HTR-8/SVneo (cell line): Measurements from ENCODE around the gene XYLT1.

Source experiments
- DNase-seq: peaks from one replicate; pipeline ENCODE4 v3.0.0; 2011; ENCODE audit warnings: low spot score, mixed read lengths; ENCODE audit not compliant: insufficient read length
- FAIRE-seq: peaks from 2 replicates; lab custom pipeline; 2011; peaks lifted over from hg19 to GRCh38; lab: Jason Lieb, UNC

The XYLT1 gene

DNA sequence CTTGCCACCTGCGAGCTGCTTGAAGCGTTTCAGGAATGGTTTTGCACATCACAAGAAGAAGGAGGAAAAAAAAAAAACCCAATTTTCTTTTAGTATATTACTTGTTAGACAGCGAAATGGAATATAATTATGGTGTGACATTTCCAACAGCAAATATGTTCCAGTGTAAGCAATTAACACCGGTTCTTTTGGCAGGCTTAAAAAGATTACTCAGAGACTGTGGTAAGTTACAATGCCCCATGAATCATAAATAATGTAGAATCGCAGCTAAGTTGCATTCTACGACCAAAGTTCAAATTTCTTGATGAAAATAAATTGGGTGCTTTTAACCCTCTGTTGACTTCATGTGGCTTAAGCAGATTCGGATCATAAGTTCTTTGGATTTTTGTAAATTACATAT, 245.2 kb downstream of the XYLT1 start:
- FAIRE-seq (no peak), DNase-seq (no peak)

GRCh38 chr16:17224879-17225281, 245.9 kb downstream of the XYLT1 start:
- FAIRE-seq (no peak), DNase-seq (no peak)

DNA sequence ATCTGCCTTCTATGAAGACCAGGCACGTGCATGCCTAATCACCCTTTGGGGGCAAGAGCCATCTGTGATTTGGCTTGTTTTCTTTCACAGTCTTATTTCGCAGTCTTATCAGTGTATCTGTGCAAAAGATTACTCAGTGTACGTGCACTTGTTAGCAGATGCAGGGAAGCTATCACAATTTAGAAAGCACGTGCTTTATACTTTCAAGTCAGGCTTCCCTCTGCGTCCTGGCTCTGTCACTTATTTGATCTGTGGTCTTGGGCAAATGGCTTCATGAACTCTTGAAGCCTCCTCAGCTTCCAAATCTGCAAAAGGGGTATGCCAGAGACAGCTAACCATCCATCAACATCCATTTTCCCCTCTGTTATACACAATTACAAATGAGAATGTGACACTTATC, 246.4 kb downstream of the XYLT1 start:
- DNase-seq = no peak
- no peak for FAIRE-seq

DNA sequence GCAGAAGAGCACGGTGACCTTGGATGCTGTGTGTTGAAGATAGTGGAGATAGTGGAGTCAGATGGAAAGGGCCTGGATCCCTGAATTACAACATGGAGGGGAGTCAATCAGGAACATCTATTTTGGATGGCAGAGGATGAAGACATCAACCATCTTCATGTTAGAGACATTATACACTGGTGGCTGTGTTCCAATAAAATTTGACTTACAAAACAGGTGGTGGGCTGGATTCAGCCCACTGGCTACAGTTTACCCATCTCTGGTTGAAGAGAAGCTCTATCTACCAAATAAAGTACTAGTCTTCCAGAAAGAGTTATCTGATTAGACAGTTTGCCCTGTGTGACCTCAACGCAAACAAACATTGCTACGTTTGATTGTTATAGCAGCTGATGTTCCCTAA, 247.2 kb downstream of the XYLT1 start:
- DNase-seq = no peak
- FAIRE-seq = no peak

DNA sequence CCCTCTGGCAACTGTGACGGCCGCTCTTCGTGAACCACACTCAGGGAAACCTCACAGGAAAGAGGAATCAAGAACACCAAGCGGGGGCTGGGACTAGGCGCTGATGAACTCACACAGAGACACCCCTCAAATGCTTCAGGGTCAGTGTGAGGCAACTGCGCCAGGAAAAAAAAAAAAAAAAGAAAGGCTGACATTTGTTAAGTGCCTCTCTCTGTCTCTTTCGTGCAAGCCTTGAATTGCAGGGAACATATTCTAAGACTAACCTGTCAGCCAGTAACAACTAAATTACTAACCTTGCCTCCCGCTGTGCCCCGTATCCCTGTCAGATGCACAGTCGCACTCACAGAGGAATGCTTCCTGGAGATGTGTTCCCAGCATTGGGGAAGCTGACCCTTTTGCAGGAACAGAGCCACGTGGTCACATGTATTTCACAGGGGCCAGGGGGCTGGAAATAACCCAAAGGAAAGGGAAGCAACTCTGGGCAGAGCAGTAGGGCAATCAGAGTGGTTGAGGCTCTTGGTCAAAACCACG, 247.8 kb downstream of the XYLT1 start:
- no peak for FAIRE-seq
- no peak for DNase-seq

GRCh38 chr16:17219991-17220390, 250.8 kb downstream of the XYLT1 start:
- DNase-seq = no peak
- FAIRE-seq = no peak

GRCh38 chr16:17215936-17216335, 254.8 kb downstream of the XYLT1 start:
- DNase-seq (no peak), FAIRE-seq (no peak)

DNA sequence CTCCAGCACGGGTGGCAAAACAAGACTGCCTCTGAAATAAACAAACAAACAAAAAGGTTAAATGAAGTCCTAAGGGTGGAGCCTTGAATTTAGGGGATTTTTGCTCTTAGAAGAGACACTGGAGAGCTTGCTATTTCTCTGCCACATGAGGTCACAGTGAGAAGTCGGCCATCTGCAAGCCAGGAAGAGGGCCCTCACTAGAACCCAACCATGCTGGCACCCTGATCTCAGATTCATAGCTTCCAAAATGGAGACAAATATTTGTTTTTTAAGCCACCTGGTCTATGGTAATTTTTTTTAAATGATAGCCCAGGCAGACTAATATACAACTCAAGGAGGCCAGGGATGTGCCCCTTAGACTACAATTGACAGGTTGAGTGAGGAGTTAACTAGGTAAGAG, 255.5 kb downstream of the XYLT1 start:
- DNase-seq (no peak), FAIRE-seq (no peak)

GRCh38 chr16:17213974-17214373, 256.8 kb downstream of the XYLT1 start:
- no peak for DNase-seq
- no peak for FAIRE-seq

- DNase-seq (no peak), FAIRE-seq (no peak)
Measured at GRCh38 chr16:17213025-17213424, 257.7 kb downstream of the XYLT1 start.

GRCh38 chr16:17212606-17213005, 258.2 kb downstream of the XYLT1 start:
- DNase-seq = no peak
- FAIRE-seq = no peak

DNA sequence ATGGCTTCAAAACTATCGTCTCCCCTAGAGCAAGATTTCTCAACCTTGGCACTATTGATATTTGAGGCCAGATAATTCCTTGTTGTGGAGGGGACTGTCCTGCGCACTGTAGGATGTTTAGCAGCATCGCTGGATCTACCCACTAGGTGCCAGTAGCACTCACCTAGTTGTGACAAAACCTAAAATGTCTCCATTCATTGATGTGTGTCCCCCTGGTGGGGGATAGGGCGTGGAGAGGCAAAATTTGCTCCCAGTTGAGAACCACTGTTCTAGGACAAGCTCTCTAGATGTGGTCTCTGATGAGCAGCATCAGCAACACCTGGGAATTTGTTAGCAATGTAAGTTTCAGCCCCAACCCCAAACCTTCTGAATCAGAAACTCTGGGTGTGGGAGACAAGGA, 259.0 kb downstream of the XYLT1 start:
- no peak for FAIRE-seq
- no peak for DNase-seq

DNA sequence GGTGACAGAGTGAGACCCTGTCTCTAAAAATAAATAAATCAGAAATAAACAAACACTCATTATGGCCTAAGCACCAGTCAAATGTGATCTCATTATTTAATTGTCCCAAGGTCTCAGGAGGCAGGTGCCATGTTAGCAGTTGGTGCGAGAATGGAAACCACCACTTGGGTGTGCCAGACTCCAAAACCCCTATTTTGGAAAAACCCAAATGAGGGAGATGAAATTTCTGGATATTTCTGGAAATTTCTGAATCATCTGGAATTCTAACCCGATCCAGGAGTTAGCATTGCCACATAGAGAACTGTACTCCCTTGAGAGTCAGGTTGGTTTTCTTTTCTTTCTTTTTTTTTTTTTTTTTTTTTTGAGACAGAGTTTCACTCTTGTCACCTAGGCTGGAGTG, 264.0 kb downstream of the XYLT1 start:
- FAIRE-seq (no peak), DNase-seq (no peak)

DNA sequence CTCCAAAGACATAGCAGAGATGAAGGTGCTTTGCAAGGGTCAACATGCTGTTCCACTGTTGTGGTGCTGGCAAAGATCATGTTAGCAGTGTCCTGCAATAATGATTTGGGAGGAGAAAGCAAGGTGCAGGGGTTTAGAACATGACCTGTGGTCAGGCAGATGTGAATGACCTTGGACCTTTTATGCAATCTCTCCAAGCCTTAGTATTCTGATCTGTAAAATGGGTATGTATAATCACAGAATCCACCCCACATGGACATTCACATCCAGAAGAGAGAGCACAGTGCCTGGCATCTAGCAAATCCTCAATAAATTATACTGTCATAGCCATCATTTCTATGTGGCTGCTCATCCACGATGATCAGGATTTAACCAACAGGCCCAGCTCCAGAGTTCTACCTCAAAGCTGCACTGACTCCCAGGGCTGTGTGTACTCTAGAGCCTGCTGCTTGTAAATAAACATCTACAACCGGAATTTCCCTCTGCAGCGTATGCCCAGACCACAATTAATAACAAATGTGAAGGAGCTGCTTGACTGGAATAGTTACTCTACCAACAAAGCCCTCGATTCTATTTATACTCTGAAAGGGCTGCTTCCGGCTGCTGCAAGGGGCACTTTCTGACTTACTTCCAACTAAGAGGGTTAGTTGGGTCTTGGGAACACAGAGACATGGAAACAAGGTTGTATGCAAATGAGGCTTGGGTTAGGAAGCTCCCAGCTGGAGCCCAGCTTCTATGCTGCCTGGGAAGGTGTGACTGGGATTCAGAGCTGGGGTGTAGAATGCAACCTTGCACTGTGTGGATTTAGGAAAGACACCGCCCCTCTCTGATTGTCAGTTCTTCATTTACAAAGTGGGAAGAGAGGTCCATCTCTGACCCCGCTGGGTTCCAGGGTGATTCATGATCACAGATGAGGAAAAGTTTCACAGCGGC, 265.2 kb downstream of the XYLT1 start:
- DNase-seq (no peak), FAIRE-seq (no peak)

DNA sequence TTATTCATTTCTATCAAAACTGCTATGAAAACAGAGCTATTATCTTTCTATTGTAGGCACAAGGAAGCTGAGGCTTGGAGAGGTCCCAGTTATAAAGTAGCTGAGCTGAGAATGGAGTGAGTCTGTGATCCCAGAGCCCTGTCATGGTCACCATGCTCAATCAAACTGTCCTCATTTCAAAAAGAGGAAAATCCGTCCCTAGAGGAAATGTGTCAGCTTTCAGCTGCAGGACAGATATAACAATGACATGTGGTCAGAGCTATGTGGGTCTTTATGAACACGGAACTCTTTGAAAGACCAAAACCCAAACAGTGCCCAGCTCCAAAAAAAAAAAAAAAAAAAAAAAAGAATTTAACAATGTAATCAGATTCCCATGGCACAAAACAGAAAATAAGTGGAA, 266.1 kb downstream of the XYLT1 start:
- FAIRE-seq = no peak
- DNase-seq = no peak

- DNase-seq (no peak), FAIRE-seq (no peak)
Measured at GRCh38 chr16:17204206-17204605, 266.6 kb downstream of the XYLT1 start.

GRCh38 chr16:17203424-17203823, 267.3 kb downstream of the XYLT1 start:
- no peak for FAIRE-seq

DNA sequence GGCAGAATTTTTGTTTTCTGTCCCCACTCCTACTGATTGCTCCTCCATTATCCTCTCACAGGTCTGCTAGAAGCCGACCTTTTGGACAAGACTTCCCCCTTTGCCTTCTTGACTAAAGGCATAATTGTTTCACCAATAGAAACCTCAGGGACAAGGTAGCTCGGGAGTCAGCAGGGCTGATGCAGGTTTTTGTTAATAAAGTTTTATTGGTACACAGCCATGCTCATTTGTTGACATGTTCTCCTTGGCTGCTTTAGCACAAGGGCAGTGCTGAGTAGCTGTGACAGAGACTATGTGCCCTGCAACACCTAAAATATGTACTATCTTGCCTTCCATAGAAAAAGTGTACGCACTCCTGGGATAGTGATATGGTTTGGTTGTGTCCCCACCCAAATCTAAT, 271.6 kb downstream of the XYLT1 start:
- DNase-seq (no peak), FAIRE-seq (no peak)

More at GRCh38 chr16:17203424-17203823, 267.3 kb downstream of the XYLT1 start:
- no peak for DNase-seq

- DNase-seq (no peak), FAIRE-seq (no peak)
Measured at GRCh38 chr16:17196526-17196925, 274.2 kb downstream of the XYLT1 start.

DNA sequence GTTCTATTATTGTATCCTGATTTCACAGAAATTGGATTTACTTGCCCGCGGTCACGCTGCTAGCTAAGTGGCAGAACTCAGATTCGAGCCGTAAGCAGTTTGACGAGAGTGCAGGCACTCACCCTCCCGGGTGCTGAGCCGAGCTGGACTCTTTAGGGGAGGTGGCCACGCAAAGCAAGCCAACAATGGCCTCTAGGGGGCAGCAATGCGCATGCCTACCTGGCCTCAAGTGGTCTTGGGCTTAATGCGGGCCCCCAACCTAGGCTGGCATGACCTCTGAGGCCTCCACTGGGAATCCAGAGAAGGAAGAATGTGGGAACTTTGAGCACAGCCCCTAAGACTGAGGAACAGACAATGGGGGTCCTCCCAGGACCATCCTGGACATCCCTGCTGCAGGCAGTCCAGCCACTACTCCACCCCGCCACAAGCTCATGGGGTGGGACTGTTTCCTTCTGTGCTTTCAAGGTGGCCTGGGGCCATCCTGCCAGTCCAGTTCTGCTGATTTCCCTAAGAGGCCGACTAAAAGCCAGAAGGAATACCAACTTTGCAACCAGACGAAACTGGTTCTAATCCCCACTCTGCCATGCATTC, 276.5 kb downstream of the XYLT1 start:
- no peak for FAIRE-seq
- no peak for DNase-seq

DNA sequence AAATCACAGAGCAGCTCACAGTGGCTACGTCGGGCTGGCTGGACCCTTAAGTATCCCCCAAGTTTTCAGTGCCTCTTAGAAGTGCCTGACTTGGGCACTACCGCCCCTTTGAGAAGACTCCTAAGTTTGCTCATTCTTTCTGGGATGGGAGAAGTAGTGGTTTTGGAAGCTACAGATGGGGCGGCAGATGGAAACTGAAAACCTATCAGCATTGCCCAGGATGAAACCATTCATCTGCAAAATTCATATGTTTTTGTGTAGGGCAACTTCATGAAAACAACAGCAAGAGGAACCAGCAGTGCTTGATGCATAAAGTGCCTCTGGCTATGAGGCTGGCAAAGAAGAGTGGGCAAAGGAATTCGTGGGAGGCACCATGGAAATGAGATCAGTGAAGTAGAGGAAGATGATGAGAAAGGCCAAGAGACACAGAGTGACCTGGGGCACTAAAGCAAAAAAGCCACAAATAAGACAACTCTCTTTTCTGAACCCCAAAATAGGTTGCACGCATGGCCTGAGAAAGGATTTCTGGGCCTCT, 277.1 kb downstream of the XYLT1 start:
- DNase-seq (no peak), FAIRE-seq (no peak)
